Keratinocyte (primary cell): ENCODE results near the gene PLCH2.

Experiments
- EZH2 ChIP-seq: IDR thresholded peaks from one replicate; pipeline ENCODE4 v1.6.1; 2012; ENCODE audit warnings: inconsistent platforms, mild to moderate bottlenecking, low read length, moderate library complexity
- TF ChIP-seq, protein P1 (sequence below), 3 experiments: IDR thresholded peaks in 1 of 3; conservative IDR thresholded peaks in 1 of 3; optimal IDR thresholded peaks in 1 of 3; 2 replicates in 2 of 3; 3 replicates in 1 of 3; pipeline versions ENCODE3 to v1.5.1; 2011; ENCODE audit warnings: low read length in 3 of 3, mild to moderate bottlenecking in 3 of 3, moderate library complexity in 2 of 3, control low read depth in 1 of 3, inconsistent platforms in 1 of 3; ENCODE audit not compliant: insufficient read depth in 2 of 3; ENCODE audit errors: extremely low read depth in 1 of 3

DNA sequence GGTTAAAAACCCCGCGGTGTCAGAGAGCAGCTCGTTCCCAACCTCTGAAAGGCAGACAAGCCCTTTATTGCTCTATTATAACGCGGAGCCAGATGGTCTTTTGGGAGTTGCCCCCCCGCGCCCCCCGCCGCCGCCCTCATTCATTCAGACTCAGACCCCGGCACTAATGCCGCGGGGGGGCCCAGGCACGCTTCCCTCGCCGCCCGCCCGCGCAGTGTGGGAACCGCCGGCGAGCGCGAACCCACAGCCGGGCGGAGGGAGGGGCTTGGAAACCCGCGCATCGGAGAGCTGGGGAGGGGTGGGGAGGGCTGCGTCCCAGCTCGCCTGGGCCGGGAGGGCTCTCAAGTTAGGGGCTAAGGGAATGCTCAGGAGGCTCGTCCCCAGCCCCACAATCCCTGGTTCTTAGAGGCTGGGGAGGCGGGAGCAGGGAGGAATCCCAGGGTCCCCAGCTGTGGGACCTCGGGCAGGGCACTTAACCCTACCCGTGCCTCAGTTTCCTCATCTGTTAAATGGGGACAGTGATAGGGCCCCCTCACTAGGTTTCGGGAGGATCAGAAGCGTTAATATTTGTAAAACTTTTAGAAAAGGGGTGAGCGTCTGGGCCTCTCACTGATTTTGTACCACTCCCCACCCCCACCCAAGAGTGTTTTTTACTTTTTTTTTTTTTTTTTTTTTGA, 64.9 kb downstream of the PLCH2 start:
- TF ChIP-seq, protein P1, sequence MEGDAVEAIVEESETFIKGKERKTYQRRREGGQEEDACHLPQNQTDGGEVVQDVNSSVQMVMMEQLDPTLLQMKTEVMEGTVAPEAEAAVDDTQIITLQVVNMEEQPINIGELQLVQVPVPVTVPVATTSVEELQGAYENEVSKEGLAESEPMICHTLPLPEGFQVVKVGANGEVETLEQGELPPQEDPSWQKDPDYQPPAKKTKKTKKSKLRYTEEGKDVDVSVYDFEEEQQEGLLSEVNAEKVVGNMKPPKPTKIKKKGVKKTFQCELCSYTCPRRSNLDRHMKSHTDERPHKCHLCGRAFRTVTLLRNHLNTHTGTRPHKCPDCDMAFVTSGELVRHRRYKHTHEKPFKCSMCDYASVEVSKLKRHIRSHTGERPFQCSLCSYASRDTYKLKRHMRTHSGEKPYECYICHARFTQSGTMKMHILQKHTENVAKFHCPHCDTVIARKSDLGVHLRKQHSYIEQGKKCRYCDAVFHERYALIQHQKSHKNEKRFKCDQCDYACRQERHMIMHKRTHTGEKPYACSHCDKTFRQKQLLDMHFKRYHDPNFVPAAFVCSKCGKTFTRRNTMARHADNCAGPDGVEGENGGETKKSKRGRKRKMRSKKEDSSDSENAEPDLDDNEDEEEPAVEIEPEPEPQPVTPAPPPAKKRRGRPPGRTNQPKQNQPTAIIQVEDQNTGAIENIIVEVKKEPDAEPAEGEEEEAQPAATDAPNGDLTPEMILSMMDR (optimal IDR thresholded peaks at IDR 0.05 in 1 of 3, IDR thresholded peaks at IDR 0.05 in 1 of 3, conservative IDR thresholded peaks at IDR 0.05 in 1 of 3; ENCODE audit: extremely low read depth in 1 of 3, insufficient read depth in 2 of 3, low read length in 3 of 3), result no peak
- TF ChIP-seq EZH2, result no peak
